ENCODE measurements around the gene CHPF2. TPM values are rescaled to one million over a fixed set of nuclear protein-coding genes. Genes with fewer than 3 reads are reported as not detected.

CHPF2 gene
- total and polyA plus RNA-seq, 2 experiments from 2014 or later = 4.8 to 26.1 TPM

DNA sequence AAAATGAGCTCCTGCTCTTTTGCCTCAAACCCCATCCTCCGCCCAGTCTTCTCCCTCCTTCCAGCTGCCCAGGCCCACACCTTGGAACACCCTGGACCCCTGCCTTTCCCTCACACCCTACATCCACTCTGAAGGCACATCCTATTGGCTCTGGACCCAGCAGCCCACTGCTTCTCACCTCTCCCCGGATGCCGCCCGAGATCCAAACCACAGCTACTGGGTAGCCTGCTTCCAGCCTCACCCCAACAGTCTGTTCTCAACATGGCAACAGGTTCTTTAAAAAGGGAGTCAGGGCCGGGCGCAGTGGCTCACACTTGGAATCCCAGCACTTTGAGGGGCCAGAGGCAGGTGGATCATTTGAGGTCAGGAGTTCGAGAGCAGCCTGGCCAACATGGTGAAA lies 25.7 kb downstream of the CHPF2 start:
- TF ChIP-seq JUNB (IDR thresholded peaks at IDR 0.05; ENCODE audit: unreplicated experiment) (no peak), EZH2 (IDR thresholded peaks at IDR 0.05; ENCODE audit: low read depth, unreplicated experiment) (no peak), EZH2phosphoT487 (IDR thresholded peaks at IDR 0.05; ENCODE audit: unreplicated experiment) (no peak), NANOG (IDR thresholded peaks at IDR 0.05; ENCODE audit: borderline replicate concordance) (no peak), ZNF114 (CRISPR knock-in tag; IDR thresholded peaks at IDR 0.05) (no peak), POLR2AphosphoS5 (IDR thresholded peaks at IDR 0.05; ENCODE audit: low read depth) (no peak), CREB1 (CRISPR knock-in tag; IDR thresholded peaks at IDR 0.05; ENCODE audit: low read depth) (no peak)
- TF ChIP-seq, protein P1, sequence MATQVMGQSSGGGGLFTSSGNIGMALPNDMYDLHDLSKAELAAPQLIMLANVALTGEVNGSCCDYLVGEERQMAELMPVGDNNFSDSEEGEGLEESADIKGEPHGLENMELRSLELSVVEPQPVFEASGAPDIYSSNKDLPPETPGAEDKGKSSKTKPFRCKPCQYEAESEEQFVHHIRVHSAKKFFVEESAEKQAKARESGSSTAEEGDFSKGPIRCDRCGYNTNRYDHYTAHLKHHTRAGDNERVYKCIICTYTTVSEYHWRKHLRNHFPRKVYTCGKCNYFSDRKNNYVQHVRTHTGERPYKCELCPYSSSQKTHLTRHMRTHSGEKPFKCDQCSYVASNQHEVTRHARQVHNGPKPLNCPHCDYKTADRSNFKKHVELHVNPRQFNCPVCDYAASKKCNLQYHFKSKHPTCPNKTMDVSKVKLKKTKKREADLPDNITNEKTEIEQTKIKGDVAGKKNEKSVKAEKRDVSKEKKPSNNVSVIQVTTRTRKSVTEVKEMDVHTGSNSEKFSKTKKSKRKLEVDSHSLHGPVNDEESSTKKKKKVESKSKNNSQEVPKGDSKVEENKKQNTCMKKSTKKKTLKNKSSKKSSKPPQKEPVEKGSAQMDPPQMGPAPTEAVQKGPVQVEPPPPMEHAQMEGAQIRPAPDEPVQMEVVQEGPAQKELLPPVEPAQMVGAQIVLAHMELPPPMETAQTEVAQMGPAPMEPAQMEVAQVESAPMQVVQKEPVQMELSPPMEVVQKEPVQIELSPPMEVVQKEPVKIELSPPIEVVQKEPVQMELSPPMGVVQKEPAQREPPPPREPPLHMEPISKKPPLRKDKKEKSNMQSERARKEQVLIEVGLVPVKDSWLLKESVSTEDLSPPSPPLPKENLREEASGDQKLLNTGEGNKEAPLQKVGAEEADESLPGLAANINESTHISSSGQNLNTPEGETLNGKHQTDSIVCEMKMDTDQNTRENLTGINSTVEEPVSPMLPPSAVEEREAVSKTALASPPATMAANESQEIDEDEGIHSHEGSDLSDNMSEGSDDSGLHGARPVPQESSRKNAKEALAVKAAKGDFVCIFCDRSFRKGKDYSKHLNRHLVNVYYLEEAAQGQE (IDR thresholded peaks at IDR 0.05; ENCODE audit: unreplicated experiment) = no peak
- TF ChIP-seq, protein P2, sequence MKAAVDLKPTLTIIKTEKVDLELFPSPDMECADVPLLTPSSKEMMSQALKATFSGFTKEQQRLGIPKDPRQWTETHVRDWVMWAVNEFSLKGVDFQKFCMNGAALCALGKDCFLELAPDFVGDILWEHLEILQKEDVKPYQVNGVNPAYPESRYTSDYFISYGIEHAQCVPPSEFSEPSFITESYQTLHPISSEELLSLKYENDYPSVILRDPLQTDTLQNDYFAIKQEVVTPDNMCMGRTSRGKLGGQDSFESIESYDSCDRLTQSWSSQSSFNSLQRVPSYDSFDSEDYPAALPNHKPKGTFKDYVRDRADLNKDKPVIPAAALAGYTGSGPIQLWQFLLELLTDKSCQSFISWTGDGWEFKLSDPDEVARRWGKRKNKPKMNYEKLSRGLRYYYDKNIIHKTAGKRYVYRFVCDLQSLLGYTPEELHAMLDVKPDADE (IDR thresholded peaks at IDR 0.05) = no peak
- ATAC-seq (no peak), DNase-seq (ENCODE audit: low spot score) (no peak)
- Mint-ChIP-seq H3K27me3 (ENCODE audit: insufficient read depth, low read depth, poor library complexity) (peaks cover 33% of the 10 kb centered on the region), H3K9me3 (no peaks in the 10 kb centered on the region), H3K4me3 (no peak overlapping the region), H3K36me3 (ENCODE audit: low read depth) (no peaks in the 10 kb centered on the region; the same call in 2 of the 3 replicates), H3K27ac (no peak overlapping the region), H3K4me1 (peaks cover 27% of the 10 kb centered on the region)
- H3K4me3 ChIP-seq = no peak overlapping the region
- peaks cover under 1% of the 10 kb centered on the region; the same call in 1 of the 2 replicates for H3F3A ChIP-seq (replicated peaks; ENCODE audit: low read depth)
- no peaks in the 10 kb centered on the region for H3K36me3 ChIP-seq (ENCODE audit: insufficient read depth)
- no peaks in the 10 kb centered on the region for H4K20me1 ChIP-seq (replicated peaks; ENCODE audit: insufficient read depth)
- peaks cover 16% of the 10 kb centered on the region for H3K27me3 ChIP-seq (ENCODE audit: insufficient read depth)
- peaks cover 4% of the 10 kb centered on the region; the same call in 1 of the 2 replicates for H3K4me1 ChIP-seq (ENCODE audit: insufficient read depth)
- no peak overlapping the region for H3K27ac ChIP-seq (ENCODE audit: low read depth)
- H3K9me2 ChIP-seq (ENCODE audit: insufficient read depth) = no peaks in the 10 kb centered on the region
- no peak overlapping the region for H3K4me2 ChIP-seq
- H2AFZ ChIP-seq = no peak overlapping the region
- H3K79me2 ChIP-seq (replicated peaks; ENCODE audit: insufficient read depth) = no peaks in the 10 kb centered on the region

DNA sequence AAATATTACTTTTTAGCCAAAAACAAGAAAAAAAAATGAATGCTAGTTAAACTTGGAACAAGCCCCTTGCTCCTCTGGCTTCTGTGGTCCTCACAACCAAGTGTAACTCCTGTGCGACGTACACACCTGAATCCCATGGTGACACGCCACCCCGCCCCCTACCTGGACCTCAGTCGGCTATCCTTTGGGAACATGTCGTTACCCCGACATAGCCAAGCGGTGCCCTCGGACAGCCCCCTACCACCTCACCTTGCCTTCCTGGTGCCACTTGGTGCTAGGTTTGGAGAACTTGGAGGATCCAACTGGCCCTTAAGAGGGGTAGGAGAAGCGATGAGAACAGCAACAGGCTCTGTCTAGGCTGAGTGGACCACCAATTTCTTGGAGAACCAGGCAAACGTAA lies 28.2 kb downstream of the CHPF2 start:
- TF ChIP-seq JUNB (IDR thresholded peaks at IDR 0.05; ENCODE audit: unreplicated experiment) (no peak), ZNF331 (CRISPR knock-in tag; IDR thresholded peaks at IDR 0.05; ENCODE audit: low read depth) (no peak)
- TF ChIP-seq, protein P3, sequence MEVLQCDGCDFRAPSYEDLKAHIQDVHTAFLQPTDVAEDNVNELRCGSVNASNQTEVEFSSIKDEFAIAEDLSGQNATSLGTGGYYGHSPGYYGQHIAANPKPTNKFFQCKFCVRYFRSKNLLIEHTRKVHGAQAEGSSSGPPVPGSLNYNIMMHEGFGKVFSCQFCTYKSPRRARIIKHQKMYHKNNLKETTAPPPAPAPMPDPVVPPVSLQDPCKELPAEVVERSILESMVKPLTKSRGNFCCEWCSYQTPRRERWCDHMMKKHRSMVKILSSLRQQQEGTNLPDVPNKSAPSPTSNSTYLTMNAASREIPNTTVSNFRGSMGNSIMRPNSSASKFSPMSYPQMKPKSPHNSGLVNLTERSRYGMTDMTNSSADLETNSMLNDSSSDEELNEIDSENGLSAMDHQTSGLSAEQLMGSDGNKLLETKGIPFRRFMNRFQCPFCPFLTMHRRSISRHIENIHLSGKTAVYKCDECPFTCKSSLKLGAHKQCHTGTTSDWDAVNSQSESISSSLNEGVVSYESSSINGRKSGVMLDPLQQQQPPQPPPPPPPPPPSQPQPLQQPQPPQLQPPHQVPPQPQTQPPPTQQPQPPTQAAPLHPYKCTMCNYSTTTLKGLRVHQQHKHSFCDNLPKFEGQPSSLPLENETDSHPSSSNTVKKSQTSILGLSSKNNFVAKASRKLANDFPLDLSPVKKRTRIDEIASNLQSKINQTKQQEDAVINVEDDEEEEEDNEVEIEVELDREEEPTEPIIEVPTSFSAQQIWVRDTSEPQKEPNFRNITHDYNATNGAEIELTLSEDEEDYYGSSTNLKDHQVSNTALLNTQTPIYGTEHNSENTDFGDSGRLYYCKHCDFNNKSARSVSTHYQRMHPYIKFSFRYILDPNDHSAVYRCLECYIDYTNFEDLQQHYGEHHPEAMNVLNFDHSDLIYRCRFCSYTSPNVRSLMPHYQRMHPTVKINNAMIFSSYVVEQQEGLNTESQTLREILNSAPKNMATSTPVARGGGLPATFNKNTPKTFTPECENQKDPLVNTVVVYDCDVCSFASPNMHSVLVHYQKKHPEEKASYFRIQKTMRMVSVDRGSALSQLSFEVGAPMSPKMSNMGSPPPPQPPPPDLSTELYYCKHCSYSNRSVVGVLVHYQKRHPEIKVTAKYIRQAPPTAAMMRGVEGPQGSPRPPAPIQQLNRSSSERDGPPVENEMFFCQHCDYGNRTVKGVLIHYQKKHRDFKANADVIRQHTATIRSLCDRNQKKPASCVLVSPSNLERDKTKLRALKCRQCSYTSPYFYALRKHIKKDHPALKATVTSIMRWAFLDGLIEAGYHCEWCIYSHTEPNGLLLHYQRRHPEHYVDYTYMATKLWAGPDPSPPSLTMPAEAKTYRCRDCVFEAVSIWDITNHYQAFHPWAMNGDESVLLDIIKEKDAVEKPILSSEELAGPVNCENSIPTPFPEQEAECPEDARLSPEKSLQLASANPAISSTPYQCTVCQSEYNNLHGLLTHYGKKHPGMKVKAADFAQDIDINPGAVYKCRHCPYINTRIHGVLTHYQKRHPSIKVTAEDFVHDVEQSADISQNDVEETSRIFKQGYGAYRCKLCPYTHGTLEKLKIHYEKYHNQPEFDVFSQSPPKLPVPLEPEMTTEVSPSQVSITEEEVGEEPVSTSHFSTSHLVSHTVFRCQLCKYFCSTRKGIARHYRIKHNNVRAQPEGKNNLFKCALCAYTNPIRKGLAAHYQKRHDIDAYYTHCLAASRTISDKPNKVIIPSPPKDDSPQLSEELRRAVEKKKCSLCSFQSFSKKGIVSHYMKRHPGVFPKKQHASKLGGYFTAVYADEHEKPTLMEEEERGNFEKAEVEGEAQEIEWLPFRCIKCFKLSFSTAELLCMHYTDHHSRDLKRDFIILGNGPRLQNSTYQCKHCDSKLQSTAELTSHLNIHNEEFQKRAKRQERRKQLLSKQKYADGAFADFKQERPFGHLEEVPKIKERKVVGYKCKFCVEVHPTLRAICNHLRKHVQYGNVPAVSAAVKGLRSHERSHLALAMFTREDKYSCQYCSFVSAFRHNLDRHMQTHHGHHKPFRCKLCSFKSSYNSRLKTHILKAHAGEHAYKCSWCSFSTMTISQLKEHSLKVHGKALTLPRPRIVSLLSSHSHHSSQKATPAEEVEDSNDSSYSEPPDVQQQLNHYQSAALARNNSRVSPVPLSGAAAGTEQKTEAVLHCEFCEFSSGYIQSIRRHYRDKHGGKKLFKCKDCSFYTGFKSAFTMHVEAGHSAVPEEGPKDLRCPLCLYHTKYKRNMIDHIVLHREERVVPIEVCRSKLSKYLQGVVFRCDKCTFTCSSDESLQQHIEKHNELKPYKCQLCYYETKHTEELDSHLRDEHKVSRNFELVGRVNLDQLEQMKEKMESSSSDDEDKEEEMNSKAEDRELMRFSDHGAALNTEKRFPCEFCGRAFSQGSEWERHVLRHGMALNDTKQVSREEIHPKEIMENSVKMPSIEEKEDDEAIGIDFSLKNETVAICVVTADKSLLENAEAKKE (CRISPR knock-in tag; IDR thresholded peaks at IDR 0.05) = no peak
- Mint-ChIP-seq H3K36me3 (ENCODE audit: low read depth) (no peaks in the 10 kb centered on the region; the same call in 2 of the 3 replicates), H3K4me1 (peaks cover 13% of the 10 kb centered on the region), H3K9me3 (no peaks in the 10 kb centered on the region), H3K4me3 (no peak overlapping the region), H3K27me3 (ENCODE audit: insufficient read depth, low read depth, poor library complexity) (peaks cover 16% of the 10 kb centered on the region), H3K27ac (no peak overlapping the region)
- ATAC-seq (no peak), DNase-seq (ENCODE audit: low spot score) (no peak)
- Histone ChIP-seq H3K9me2 (ENCODE audit: insufficient read depth) (no peaks in the 10 kb centered on the region), H3K36me3 (ENCODE audit: insufficient read depth) (no peaks in the 10 kb centered on the region), H4K20me1 (replicated peaks; ENCODE audit: insufficient read depth) (no peaks in the 10 kb centered on the region), H2AFZ (no peak overlapping the region), H3K4me2 (no peak overlapping the region), H3F3A (replicated peaks; ENCODE audit: low read depth) (no peaks in the 10 kb centered on the region), H3K4me1 (ENCODE audit: insufficient read depth) (no peaks in the 10 kb centered on the region), H3K79me2 (replicated peaks; ENCODE audit: insufficient read depth) (no peaks in the 10 kb centered on the region), H3K27me3 (ENCODE audit: insufficient read depth) (no peaks in the 10 kb centered on the region), H3K27ac (ENCODE audit: low read depth) (no peak overlapping the region), H3K4me3 (no peak overlapping the region)

Data from GM23338 (cell line).